ENCODE data around the gene SNX11.

- TF ChIP-seq EP300 (IDR thresholded peaks at IDR 0.05) (no peak), POLR2A (IDR thresholded peaks at IDR 0.05) (no peak), CTCF (IDR thresholded peaks at IDR 0.05) (no peak)
Observed at GRCh38 chr17:48062273-48062672, 45.3 kb upstream of the SNX11 start.

Measured in suprapubic skin (tissue), 3 donors.